K562 (cell line): Measurements from ENCODE around the gene DPP3. TPM values are rescaled to one million over a fixed set of nuclear protein-coding genes. Genes with fewer than 3 reads are reported as not detected.

Experiments
- ASH1L ChIP-seq: fragments of 450-650 bp; IDR thresholded peaks from 2 replicates; pipeline ENCODE4 v1.6.1; 2018; ENCODE audit warnings: borderline replicate concordance, mild to moderate bottlenecking, low read depth; ENCODE audit not compliant: partially characterized antibody
- CHD1 ChIP-seq: fragments of 200-600 bp; sonication (generic); IDR thresholded peaks from one replicate; pipeline ENCODE4 v1.6.1; 2012; ENCODE audit warnings: mild to moderate bottlenecking, moderate library complexity, low read length, inconsistent platforms
- CSDE1 ChIP-seq, 2 experiments: fragments of 450-650 bp; IDR thresholded peaks; 2 replicates each; pipeline ENCODE4 v1.6.1; 2016; ENCODE audit warnings: mild to moderate bottlenecking in 1 of 2
- ERF ChIP-seq: fragments of 450-650 bp; formaldehyde crosslinking; IDR thresholded peaks from 2 replicates; pipeline ENCODE4 v1.4.0; 2020; ENCODE audit warnings: mild to moderate bottlenecking, mixed read lengths
- FUS ChIP-seq: fragments of 200-400 bp; formaldehyde crosslinking; optimal IDR thresholded peaks from 2 replicates; pipeline ENCODE3; 2017; ENCODE audit warnings: low read depth, low read length
- GATAD2B ChIP-seq: fragments of 450-650 bp; IDR thresholded peaks from 2 replicates; pipeline ENCODE4 v1.6.1; 2017; ENCODE audit warnings: mild to moderate bottlenecking, borderline replicate concordance
- HNRNPL ChIP-seq: fragments of 200-400 bp; formaldehyde crosslinking; IDR thresholded peaks from 2 replicates; pipeline ENCODE4 v1.6.1; 2017; ENCODE audit warnings: low read depth, mild to moderate bottlenecking, low read length
- MEIS2 ChIP-seq: fragments of 450-650 bp; IDR thresholded peaks from 2 replicates; pipeline ENCODE4 v1.6.1; 2014; ENCODE audit warnings: mild to moderate bottlenecking; ENCODE audit not compliant: partially characterized antibody
- NR2C1 ChIP-seq, 2 experiments: fragments of 450-650 bp; IDR thresholded peaks; 2 replicates each; pipeline ENCODE4 v1.6.1; 2017; ENCODE audit warnings: mild to moderate bottlenecking in 2 of 2, antibody characterized with exemption in 1 of 2, inconsistent platforms in 1 of 2, missing compliant biosample characterization in 1 of 2, missing genetic modification characterization in 1 of 2
- PTBP1 ChIP-seq: fragments of 200-400 bp; formaldehyde crosslinking; IDR thresholded peaks from 2 replicates; pipeline ENCODE4 v1.6.1; 2017; ENCODE audit warnings: low read depth, low read length
- VEZF1 ChIP-seq: fragments of 200-800 bp; sonication (Bioruptor generic); IDR thresholded peaks from 2 replicates; pipeline ENCODE4 v1.6.1; 2017; ENCODE audit warnings: missing genetic modification characterization, missing compliant biosample characterization
- ZBED1 ChIP-seq: IDR thresholded peaks from 2 replicates; pipeline ENCODE4 v1.6.1; 2014
- ZNF274 ChIP-seq: IDR thresholded peaks from 2 replicates; pipeline ENCODE4 v1.6.1; 2011; ENCODE audit warnings: low read depth, mild to moderate bottlenecking, low read length, moderate library complexity, borderline replicate concordance
- ZNF609 ChIP-seq: sonication (generic); formaldehyde crosslinking; IDR thresholded peaks from 2 replicates; pipeline ENCODE4 v1.8.1; 2023; ENCODE audit warnings: missing genetic modification reagents, mild to moderate bottlenecking, borderline replicate concordance
- polyA plus RNA-seq, 8 experiments: library from polyadenylated mRNA; depleted of rRNA in 4 of 8; stranded (reverse) in 5 of 8; unstranded in 3 of 8; fragments of >200 nt; fragmentation: Nextera tagmentation in 2 of 8; fragmentation: Illumina TruSeq in 1 of 8; extraction: Ambion mirVana in 2 of 8; extraction: Trizol in 1 of 8; gene quantifications; 2 replicates each; pipeline versions ENCODE4 v1.2.1 to v1.2.3, GENCODE V29; 2011 to 2014; ENCODE audit warnings: inconsistent platforms in 1 of 8, missing spikeins in 1 of 8
- total RNA-seq, 7 experiments: library from RNA; depleted of rRNA in 6 of 7; stranded (reverse); fragments of >200 nt in 6 of 7; fragmentation: Illumina TruSeq in 2 of 7; extraction: Trizol in 2 of 7; gene quantifications; 2 replicates each; pipeline versions ENCODE4 v1.2.1 to v1.2.3, GENCODE V29; 2011 to 2021; ENCODE audit warnings: low replicate concordance in 1 of 7
- TF ChIP-seq, protein P1 (sequence below): fragments of 450-650 bp; IDR thresholded peaks from 2 replicates; pipeline ENCODE4 v1.6.1; 2017; ENCODE audit warnings: antibody characterized with exemption, mild to moderate bottlenecking

Gene DPP3
- total and polyA plus RNA-seq, 9 of the 15 experiments (the other 6 are each of a cell fraction or from before 2014, with no cell fraction given): 3.7 to 69.2 (median 43.3) TPM

- TF ChIP-seq CHD1: no peak
- peak; percentile 84 for TF ChIP-seq HNRNPL
- TF ChIP-seq, protein P1, sequence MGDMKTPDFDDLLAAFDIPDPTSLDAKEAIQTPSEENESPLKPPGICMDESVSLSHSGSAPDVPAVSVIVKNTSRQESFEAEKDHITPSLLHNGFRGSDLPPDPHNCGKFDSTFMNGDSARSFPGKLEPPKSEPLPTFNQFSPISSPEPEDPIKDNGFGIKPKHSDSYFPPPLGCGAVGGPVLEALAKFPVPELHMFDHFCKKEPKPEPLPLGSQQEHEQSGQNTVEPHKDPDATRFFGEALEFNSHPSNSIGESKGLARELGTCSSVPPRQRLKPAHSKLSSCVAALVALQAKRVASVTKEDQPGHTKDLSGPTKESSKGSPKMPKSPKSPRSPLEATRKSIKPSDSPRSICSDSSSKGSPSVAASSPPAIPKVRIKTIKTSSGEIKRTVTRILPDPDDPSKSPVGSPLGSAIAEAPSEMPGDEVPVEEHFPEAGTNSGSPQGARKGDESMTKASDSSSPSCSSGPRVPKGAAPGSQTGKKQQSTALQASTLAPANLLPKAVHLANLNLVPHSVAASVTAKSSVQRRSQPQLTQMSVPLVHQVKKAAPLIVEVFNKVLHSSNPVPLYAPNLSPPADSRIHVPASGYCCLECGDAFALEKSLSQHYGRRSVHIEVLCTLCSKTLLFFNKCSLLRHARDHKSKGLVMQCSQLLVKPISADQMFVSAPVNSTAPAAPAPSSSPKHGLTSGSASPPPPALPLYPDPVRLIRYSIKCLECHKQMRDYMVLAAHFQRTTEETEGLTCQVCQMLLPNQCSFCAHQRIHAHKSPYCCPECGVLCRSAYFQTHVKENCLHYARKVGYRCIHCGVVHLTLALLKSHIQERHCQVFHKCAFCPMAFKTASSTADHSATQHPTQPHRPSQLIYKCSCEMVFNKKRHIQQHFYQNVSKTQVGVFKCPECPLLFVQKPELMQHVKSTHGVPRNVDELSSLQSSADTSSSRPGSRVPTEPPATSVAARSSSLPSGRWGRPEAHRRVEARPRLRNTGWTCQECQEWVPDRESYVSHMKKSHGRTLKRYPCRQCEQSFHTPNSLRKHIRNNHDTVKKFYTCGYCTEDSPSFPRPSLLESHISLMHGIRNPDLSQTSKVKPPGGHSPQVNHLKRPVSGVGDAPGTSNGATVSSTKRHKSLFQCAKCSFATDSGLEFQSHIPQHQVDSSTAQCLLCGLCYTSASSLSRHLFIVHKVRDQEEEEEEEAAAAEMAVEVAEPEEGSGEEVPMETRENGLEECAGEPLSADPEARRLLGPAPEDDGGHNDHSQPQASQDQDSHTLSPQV: 0 out of 2 replicates have a peak, but pooled peaks have one; percentile 2
- TF ChIP-seq CSDE1 (IDR thresholded peaks at IDR 0.05): peak in 1 of 2 experiments; percentile 19; a peak in 1 of 4 replicates
- TF ChIP-seq ASH1L: peak; percentile 80
- no peak for TF ChIP-seq ZNF274
- peak; percentile 53 for TF ChIP-seq FUS
- 0 out of 2 replicates have a peak, but pooled peaks have one; percentile 43 for TF ChIP-seq PTBP1
- no peak for TF ChIP-seq NR2C1 (IDR thresholded peaks at IDR 0.05)
- peak; percentile 36; the same call in 1 of the 2 replicates for TF ChIP-seq NR2C1 (tag; IDR thresholded peaks at IDR 0.05)
- TF ChIP-seq ZBED1: no peak
- peak; percentile 80 for TF ChIP-seq VEZF1 (CRISPR knock-in tag)
- peak; percentile 32 for TF ChIP-seq MEIS2
- TF ChIP-seq ERF (CRISPR knock-in tag): 0 out of 2 replicates have a peak, but pooled peaks have one; percentile 49
- TF ChIP-seq GATAD2B: peak; percentile 44; the same call in 1 of the 2 replicates
- peak; percentile 40; the same call in 1 of the 2 replicates for TF ChIP-seq ZNF609 (CRISPR knock-in tag)
Measured at GRCh38 chr11:66480117-66480938, at the start of gene DPP3 (continued).
